ENCODE data around the gene PDLIM1.

DNA sequence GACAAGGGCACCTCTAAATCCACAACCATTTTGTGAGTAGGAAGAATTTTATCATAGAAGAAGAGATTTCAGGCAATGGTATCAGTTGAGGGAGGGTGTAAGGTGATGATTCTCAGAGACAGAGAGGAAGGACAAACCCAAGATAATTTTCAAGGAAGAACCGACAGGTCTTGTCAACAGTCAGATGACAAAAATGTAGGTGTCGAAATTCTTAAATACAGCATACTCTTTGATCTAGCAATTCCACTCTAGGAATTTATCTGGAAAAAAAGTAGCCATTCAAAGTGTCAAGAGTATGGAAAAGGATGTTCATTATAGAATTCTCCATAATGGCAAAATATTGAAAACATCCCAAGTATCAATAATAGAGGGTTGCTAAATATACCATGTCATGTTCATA, 14.2 kb upstream of the PDLIM1 start:
- TF ChIP-seq, protein P1, sequence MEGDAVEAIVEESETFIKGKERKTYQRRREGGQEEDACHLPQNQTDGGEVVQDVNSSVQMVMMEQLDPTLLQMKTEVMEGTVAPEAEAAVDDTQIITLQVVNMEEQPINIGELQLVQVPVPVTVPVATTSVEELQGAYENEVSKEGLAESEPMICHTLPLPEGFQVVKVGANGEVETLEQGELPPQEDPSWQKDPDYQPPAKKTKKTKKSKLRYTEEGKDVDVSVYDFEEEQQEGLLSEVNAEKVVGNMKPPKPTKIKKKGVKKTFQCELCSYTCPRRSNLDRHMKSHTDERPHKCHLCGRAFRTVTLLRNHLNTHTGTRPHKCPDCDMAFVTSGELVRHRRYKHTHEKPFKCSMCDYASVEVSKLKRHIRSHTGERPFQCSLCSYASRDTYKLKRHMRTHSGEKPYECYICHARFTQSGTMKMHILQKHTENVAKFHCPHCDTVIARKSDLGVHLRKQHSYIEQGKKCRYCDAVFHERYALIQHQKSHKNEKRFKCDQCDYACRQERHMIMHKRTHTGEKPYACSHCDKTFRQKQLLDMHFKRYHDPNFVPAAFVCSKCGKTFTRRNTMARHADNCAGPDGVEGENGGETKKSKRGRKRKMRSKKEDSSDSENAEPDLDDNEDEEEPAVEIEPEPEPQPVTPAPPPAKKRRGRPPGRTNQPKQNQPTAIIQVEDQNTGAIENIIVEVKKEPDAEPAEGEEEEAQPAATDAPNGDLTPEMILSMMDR (IDR thresholded peaks at IDR 0.05), result no peak
- TF ChIP-seq POLR2A (IDR thresholded peaks at IDR 0.05), result no peak
